Activated CD4-positive, alpha-beta T cell treated with anti-CD3 and anti-CD28 coated beads for 24 hours (primary cell): ENCODE data around the gene AASDHPPT.

Experiments used
- DNase-seq, 2 donors: peaks; one replicate each; pipeline ENCODE4 v3.0.0-alpha.2; 2020; ENCODE audit warnings: low read depth in 2 of 2

Gene AASDHPPT

DNA sequence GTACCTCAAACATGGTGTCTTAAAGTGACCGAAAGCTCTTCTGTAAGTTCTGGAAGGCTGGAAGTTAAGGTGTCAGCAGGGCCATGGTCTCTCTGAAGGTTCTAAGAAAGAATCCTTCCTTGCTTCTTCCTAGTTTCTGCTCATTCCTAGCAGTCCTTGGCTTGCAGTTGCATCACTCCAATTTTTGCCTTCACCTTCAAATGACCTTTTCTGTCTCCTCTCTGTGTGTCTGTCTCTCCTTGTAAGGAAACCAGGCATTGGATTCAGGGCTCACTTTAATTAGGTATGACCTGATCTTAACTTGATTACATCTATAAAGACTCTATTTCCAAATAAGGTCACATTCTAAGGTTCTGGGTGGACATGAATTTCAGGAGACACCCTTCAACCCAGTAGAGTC lies 8.7 kb downstream of the AASDHPPT start:
- no peak for DNase-seq

DNA sequence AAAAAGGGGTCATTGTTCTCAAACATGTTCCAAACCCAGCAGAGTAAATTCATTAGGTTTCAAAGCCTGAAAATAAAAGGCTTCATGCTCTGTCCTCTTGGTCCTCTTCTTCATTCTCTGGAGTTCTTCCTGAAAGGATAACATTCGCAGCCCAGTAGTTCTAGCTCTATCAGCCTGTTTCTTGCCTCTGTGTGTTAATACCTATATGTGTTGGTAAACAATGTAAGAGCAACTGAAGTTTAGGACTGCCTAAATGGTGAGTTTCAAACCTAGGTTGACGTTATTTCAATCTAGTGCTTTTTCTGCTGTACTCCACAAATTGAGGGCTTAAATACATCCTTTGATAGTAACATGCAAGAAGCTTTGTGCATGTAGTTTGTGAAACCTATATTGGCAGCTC lies 9.4 kb downstream of the AASDHPPT start:
- no peak for DNase-seq

DNA sequence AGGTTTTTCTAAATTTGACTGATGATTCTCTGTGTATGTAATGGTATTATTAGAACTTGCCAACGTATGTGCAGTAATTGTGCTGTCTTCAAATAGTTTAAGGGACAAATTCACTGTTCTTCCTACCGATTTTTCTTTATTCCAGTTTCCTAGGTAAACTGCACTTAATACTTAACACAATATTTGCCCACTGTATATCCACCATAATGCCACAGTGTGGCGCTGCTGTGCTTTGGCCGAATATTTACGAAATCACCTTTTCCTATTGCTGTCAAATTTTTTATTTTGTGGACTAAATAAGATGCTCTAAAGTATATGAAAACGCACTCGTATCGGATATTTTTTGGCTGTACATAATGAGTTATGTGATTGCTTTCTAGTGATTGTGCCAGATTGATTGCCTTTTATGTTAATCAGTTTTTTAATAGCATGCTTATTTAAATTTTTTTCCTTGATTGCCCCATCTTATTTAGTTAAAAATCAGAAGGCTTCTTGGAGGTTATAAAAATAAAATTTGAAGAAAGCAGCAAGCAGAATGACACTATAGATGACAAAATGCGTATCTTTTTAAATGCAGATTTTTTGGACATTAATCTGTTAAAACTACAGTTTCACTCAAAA lies 10.5 kb downstream of the AASDHPPT start:
- peak; percentile 8 to 20 for DNase-seq

DNA sequence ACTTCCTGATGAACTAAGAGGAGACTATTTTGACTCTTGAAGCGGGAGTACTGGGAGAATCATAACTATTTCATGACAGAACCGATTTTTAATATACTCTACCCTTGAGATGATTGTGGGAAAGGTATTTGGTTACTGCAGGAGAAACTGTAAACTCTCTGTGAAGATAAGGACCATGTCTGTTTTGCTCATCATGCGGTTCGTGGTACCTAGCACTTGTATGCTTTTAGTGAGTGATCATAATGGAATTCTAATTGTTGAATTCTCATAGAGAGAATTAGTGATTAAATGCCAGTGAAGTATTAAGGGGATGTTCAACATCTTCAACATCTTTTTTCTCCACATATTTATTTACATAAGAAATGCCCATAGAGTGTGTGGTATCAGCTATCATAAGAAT lies 11.4 kb downstream of the AASDHPPT start:
- DNase-seq, result no peak

DNA sequence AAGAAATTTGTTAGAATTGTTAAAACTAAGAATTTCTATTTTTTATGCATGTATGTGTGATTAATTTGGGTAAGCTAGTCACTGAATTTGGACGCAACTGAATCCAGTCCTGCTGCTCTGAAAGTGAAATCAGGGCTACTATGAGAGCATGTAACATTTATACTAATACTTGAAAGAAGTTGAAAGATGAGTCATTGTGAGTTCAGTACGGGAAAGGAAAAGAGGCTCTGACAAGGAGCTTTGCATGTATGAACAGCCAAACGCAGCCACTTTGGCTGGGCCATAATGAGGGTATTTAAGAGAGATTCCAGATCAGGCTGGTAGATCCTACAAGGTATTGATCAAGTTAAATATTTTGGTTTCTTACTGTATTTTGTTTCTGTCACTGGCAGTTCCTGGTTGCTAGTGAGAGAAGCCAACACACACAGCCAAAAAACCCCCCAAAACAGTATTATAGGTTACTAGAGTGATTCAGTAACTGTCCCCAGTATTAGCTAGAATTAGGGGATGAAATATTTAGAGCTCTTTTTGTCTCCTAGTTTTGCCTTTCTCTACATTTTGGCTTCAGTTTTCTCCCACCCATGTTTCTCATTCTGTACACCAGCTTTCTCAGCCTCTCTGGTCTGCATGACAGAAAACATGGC lies 14.1 kb downstream of the AASDHPPT start:
- DNase-seq, result peak in 1 of 2 donors; percentile 14

DNA sequence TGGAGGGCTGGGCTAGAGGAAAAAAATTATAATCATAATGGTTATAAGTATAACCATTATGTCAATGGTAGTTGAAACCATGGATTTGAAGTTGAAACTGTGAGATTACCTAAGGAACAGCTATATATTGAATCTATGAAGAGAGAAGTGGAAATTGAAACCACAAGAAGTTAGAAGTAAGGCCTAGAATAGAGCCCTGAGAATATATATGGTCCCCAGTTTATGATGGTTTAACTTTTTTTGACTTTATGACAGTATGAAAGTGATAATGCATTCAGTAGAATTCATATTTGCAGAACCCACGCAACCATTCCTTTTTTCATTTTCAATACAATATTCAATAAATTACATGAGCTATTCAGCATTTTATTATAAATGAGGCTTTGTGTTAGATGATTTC lies 15.0 kb downstream of the AASDHPPT start:
- no peak for DNase-seq

DNA sequence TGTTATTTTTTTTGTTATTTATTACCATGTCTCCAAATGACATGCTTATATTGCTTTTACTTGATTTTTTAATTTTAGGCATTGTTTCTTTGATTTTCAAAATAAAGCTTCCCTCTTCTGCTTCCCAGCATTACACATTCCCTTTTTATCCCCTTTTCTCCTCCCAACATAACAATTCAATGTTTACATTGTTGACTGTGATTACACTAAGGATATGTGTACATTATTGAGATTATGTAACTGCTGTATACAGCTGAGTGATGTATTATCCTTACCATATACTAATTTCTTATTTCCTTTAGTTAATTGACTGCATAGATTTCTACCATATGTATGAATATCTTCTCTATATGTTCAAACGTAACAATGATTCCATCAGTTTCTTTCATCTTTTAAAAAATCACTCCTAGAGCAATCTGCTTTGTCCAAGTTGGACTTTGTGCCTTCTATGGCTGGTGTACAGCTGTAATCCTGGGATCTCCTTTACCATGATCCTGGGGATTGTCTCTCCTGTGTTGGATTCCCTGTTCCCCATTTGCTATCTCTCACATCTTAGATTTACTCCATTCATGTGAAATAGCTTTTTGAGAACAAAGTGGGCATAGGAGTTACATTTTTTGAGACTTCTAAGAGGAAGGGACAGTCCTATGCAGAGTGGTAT lies 21.6 kb downstream of the AASDHPPT start:
- DNase-seq, result no peak

DNA sequence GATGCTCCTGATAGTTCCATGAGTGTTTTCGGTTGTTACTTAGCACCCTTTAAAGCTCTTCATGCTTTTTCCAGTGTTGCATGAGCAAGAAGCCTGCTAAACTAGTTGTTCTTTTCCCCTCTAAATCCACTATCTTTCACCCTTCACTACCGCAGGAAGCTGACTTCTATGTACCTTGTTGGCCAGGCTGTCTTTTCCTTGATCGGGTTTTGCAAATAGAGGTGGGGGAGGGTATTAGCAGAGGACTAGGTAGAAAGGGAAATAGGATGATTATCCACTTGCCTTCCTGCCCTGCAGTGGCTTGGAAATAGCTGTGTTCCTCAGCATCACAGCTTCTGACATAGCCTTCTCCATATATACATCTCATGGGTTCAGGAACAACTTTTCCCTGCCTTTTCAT lies 23.9 kb downstream of the AASDHPPT start:
- DNase-seq, result no peak

DNA sequence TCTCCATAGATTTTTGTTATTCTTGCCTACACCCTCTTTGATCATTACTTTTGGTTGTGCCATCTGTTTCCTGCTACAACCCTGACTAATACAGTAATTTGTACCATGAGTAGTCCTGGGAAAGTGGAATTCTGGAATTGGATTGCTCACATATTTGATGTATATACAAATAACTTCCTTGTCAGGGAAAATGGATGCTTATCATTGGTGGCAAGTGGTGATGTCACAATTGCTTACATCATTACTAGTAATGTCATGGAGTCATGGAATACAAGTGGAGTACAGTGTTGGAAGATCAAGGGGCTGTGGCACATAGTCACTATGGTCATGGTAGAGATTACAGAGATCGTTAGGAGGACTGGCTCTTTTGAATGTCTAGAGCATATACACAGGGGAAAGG lies 24.4 kb downstream of the AASDHPPT start:
- no peak for DNase-seq

DNA sequence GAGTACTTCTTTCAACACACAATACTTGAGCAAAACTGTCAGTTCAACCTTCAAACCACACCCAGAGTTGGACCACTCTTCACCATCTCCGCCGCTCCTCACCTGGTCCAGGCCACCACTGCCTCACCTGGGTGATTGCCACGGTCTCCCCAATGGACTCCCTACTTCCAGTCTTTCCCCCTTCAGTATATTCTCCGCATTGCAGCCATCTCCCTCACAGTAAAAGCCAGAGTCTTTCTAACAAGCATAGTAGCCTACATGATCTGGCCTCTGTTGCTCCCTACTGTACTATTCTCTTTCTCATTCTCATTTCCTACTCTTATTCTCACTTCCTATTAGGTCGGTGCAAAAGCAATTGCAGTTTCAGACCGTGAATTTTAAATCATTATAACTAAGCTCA lies 28.5 kb downstream of the AASDHPPT start:
- DNase-seq, result no peak

DNA sequence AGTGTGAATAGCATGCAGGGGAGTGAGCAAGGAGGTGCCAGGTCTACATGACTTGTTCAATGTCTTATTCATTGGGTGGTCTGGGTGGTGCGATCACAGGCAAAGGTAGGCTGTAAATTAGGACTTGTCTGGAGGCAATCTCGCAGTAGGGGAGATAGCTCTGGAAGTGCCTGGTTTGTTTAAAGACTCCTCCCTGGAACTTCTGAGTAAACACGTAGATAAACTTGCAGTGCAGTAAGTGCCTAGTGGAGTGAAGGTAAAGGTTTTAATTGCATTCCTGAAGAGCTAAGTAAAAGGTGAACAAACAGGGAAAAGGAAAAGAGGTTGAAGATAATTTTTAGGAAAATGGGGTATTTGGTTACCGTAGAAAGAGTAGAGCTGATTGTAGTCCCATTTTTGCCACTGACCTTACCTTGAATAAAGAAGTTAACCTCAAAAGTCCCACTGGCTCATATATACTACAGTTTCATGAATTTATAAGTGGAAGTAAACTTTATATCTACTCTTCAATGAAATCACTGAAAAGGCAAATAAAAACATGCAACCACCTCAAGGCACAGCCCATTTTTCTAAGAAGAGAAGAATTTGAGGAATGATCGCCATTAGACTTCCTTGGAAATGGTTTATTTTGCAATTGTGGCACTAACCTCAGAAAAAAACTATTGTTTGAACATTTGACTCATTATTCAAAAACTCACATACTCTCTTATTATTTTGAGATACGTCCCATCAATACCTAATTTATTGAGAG lies 44.3 kb downstream of the AASDHPPT start:
- no peak for DNase-seq

DNA sequence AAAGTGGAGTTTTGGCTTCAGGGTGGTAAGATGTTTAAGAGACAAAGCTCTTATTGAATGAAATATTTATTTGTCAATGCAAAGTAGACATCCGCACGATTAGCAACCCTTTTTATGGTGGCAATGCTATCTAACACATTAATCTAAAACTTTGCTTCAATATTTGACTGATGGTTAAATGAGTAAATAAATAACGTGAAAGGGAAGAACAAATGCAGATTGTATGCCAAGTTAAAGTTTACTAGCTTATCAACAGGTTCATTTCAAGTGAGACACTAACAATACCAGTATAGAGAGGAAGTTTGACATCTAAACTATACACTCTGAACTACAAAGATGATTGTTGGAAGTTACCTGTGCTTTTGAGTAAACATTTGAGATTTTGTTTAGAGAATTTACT lies 50.1 kb downstream of the AASDHPPT start:
- no peak for DNase-seq

DNA sequence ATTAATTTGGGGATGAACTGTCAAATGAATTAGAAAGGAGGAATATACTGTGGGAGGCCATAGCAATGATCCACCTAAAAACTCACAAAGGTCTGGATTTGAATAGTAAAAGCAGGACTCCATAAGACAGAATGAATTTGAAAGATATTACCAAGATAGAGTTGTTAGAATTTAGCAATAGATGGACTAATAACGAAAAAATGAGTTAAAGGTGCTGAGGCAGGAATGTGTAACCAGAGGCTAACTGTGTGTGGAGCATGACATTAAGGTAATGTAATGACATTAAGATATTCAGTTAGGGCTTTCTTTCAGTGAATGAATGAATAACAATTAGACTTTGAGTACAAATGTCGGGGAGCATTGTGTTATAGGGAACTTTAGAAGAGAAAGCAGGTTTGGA lies 51.3 kb downstream of the AASDHPPT start:
- DNase-seq, result no peak

DNA sequence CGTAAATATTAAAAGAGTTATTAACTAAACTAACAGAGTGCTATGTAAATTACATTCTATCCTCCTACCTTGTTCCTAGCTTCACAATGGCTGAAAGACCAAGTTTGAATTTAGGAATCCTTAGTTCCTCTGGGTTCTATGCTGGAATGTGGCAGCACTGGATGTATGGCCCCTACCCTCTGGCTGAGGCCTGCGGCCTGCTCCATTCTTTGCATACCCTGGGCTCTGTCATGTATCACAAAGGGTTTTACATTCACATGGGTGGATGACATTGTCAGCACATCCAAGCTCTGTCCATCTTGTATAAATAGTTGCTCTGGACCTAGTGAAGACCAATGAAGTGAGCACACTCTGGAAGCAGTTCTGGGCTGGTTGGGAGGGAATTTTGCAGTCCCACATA lies 54.5 kb downstream of the AASDHPPT start:
- DNase-seq, result no peak

DNA sequence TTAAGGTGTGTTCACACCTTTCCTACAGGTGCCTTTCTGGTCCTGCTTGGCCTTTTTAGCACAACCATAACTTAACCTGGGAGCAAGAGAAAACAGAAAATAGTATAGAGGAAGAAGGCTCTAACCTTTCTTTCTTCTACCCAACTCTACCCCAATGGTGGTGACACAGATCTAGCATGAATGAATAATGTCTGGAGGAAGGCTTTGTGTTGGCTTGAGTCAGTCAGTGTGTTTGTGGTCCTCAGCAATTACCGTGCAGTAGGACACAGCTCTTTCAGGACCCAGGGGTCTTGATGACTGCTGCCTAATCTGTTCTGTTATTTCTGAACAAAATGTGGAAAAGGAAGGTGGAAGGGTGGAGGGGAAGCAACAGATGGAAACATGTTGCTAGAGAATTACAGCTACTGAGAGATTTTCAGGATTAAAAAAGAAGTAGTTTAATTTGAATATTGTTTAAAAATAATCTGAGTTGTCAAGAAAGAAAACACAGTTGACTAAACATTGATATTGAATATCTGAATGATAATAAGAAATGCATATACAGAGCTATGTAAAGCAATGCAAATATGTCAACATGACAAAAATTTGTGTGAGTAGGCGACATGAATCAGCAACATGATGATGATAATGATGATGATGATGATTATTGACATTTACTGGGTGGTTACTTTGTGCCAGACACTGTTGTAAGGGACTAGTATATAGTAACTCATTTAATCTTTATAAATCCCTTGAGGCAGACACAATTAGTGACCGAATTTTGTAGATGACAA lies 55.3 kb downstream of the AASDHPPT start:
- DNase-seq, result no peak

DNA sequence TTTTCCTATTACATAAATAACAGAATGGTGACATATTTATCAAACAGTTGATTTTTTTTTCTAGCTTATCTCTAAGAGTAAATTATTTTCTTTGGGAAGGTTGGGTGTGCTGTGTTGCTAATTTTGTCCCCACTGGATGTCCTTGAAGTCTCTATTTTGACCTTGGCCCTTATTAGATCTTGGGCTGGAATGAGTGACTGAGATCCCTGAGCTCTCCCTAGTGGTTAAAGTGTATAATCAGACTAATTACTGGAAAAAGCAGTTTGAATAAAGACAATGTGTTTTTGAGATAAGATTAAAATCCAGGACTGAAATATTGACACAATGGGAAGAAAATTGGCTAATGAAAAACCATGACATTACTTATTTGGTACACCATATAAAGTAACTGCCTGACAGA lies 56.1 kb downstream of the AASDHPPT start:
- no peak for DNase-seq

DNA sequence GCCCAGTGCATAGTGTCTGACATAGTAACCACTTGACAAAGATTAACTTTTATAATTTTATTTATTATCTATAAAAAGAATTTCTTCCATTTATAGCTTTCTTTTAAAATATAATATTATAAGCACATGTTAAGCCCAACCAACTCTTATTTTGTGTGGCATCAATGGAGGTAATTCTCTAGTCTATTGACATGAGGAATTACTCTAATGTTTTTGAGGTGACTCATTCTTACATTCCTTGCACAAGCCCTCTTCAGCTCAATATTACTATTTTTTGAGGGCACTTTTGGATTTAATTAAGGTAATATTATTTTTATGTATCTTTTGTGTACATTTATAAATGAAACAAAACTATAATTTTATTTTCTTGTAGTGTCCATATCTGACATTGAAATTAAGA lies 59.6 kb downstream of the AASDHPPT start:
- DNase-seq, result no peak

DNA sequence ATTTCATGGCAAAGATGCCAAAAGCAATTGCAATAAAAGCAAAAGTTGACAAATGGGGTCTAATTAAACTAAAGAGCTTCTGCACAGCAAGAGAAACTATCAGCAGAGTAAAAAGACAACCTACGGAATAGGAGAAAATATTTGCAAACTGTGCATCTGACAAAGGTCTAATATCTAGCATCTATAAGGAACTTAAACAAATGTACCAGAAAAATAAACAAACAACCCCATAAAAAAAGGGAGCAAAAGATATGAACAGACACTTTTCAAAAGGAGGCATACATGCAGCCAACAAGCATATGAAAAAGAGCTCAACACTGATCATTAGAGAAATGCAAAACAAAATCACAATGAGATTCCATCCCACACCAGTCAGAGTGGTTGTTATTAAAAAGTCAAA lies 60.3 kb downstream of the AASDHPPT start:
- no peak for DNase-seq
